Measurements from ENCODE around the gene CSNK2A3. TPM values are rescaled to one million over a fixed set of nuclear protein-coding genes. Genes with fewer than 3 reads are reported as not detected.

CSNK2A3 gene
- total and polyA plus RNA-seq, 7 experiments from 2014 or later: 0.46 to 1.6 (median 0.66) TPM

GRCh38 chr11:11373934-11374333 lies 20.9 kb upstream of the CSNK2A3 start:
- intact Hi-C loops (cut with micrococcal nuclease): no loop called here
- Mint-ChIP-seq H3K36me3 (peaks cover 0 to 4% (median 0%) of the 10 kb centered on the region in 5 donors), H3K27me3 (peaks cover 0 to 30% (median 6%) of the 10 kb centered on the region in 5 donors), H3K4me3 (no peak overlapping the region), H3K4me1 (no peaks in the 10 kb centered on the region), H3K9me3 (peaks cover 0 to 4% (median 0%) of the 10 kb centered on the region in 11 donors), H3K27ac (no peak overlapping the region)
- ATAC-seq (no peak), DNase-seq (no peak)
- Histone ChIP-seq H3K4me1 (ENCODE audit: control insufficient read depth in 2 of 2, insufficient read depth in 2 of 2, low read length in 2 of 2) (no peaks in the 10 kb centered on the region), H3K9me3 (ENCODE audit: control insufficient read depth in 2 of 3, low read length in 3 of 3) (no peaks in the 10 kb centered on the region), H3K27me3 (ENCODE audit: control insufficient read depth in 2 of 2, insufficient read depth in 2 of 2, low read length in 2 of 2) (no peaks in the 10 kb centered on the region), H3K4me3 (ENCODE audit: low read length) (no peak overlapping the region), H3K27ac (ENCODE audit: low read depth, low read length) (no peak overlapping the region), H3K36me3 (ENCODE audit: control insufficient read depth in 2 of 3, insufficient read depth in 3 of 3, low read length in 3 of 3) (no peaks in the 10 kb centered on the region)
- POLR2A ChIA-PET: no interaction called here
- CTCF ChIA-PET: no interaction called here

DNA sequence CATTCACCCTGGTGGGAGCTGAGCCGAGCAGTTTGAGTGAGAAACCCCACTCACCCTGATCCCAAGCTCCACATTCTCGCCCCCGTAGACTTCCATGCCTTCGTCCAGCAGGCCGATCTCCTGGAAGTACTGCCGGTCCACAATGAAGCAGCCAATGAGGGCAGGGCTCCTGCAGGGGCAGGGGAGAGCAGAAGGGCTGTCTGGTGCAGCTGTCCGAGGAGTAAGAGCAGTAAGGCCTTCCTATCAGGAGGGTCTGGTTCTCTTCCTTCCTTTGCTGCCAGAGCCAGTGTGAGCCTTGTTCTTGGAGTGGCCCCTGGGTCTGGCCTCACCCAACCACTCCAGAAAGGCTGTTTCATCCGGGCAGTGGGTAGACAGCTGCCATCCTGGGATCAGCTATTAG lies 19.4 kb upstream of the CSNK2A3 start:
- peaks cover 0 to 30% (median 9%) of the 10 kb centered on the region in 5 donors for H3K27me3 Mint-ChIP-seq
- DNase-seq (no peak), ATAC-seq (no peak)
- H3K4me1 ChIP-seq (ENCODE audit: control insufficient read depth in 2 of 2, insufficient read depth in 2 of 2, low read length in 2 of 2): no peaks in the 10 kb centered on the region
- peaks cover 0 to 6% (median 0%) of the 10 kb centered on the region in 5 donors for H3K36me3 Mint-ChIP-seq
- CTCF ChIA-PET: no interaction called here
- H3K9me3 ChIP-seq (ENCODE audit: control insufficient read depth in 2 of 3, low read length in 3 of 3): no peaks in the 10 kb centered on the region
- H3K9me3 Mint-ChIP-seq: peaks cover 0 to 14% (median 6%) of the 10 kb centered on the region in 11 donors
- H3K4me3 Mint-ChIP-seq: no peak overlapping the region
- H3K4me3 ChIP-seq (ENCODE audit: low read length): no peak overlapping the region
- intact Hi-C loops (cut with micrococcal nuclease): no loop called here
- H3K27ac ChIP-seq (ENCODE audit: low read depth, low read length): no peak overlapping the region
- no peak overlapping the region for H3K27ac Mint-ChIP-seq
- no peaks in the 10 kb centered on the region for H3K27me3 ChIP-seq (ENCODE audit: control insufficient read depth in 2 of 2, insufficient read depth in 2 of 2, low read length in 2 of 2)
- H3K4me1 Mint-ChIP-seq: no peaks in the 10 kb centered on the region
- H3K36me3 ChIP-seq (ENCODE audit: control insufficient read depth in 2 of 3, insufficient read depth in 3 of 3, low read length in 3 of 3): no peaks in the 10 kb centered on the region
- POLR2A ChIA-PET: no interaction called here

GRCh38 chr11:11370962-11371303 lies 17.9 kb upstream of the CSNK2A3 start:
- no peaks in the 10 kb centered on the region for H3K4me1 Mint-ChIP-seq
- H3K27me3 ChIP-seq (ENCODE audit: control insufficient read depth in 2 of 2, insufficient read depth in 2 of 2, low read length in 2 of 2): no peaks in the 10 kb centered on the region
- no peak for DNase-seq
- H3K27ac ChIP-seq (ENCODE audit: low read depth, low read length): no peak overlapping the region
- no peak overlapping the region for H3K4me3 Mint-ChIP-seq
- H3K36me3 Mint-ChIP-seq: peaks cover 0 to 6% (median 0%) of the 10 kb centered on the region in 5 donors
- no peak overlapping the region for H3K4me3 ChIP-seq (ENCODE audit: low read length)
- no peaks in the 10 kb centered on the region for H3K4me1 ChIP-seq (ENCODE audit: control insufficient read depth in 2 of 2, insufficient read depth in 2 of 2, low read length in 2 of 2)
- H3K9me3 Mint-ChIP-seq: peaks cover 0 to 19% (median 6%) of the 10 kb centered on the region in 11 donors
- no peak for ATAC-seq
- no peak overlapping the region for H3K27ac Mint-ChIP-seq
- H3K27me3 Mint-ChIP-seq: peaks cover 0 to 30% (median 10%) of the 10 kb centered on the region in 5 donors
- ChIA-PET CTCF (no interaction called here), POLR2A (no interaction called here)
- H3K9me3 ChIP-seq (ENCODE audit: control insufficient read depth in 2 of 3, low read length in 3 of 3): no peaks in the 10 kb centered on the region
- intact Hi-C loops (cut with micrococcal nuclease): no loop called here
- H3K36me3 ChIP-seq (ENCODE audit: control insufficient read depth in 2 of 3, insufficient read depth in 3 of 3, low read length in 3 of 3): no peaks in the 10 kb centered on the region

- H3K4me3 ChIP-seq (ENCODE audit: low read length): no peak overlapping the region
- no peak overlapping the region for H3K27ac ChIP-seq (ENCODE audit: low read depth, low read length)
- peaks cover 0 to 30% (median 10%) of the 10 kb centered on the region in 5 donors for H3K27me3 Mint-ChIP-seq
These were observed 17.4 kb upstream of the CSNK2A3 start for GRCh38 chr11:11370255-11370961.

GRCh38 chr11:11366793-11367192 lies 13.7 kb upstream of the CSNK2A3 start:
- Histone ChIP-seq H3K4me3 (ENCODE audit: low read length) (no peak overlapping the region), H3K9me3 (ENCODE audit: control insufficient read depth in 2 of 3, low read length in 3 of 3) (no peaks in the 10 kb centered on the region), H3K36me3 (ENCODE audit: control insufficient read depth in 2 of 3, insufficient read depth in 3 of 3, low read length in 3 of 3) (no peaks in the 10 kb centered on the region), H3K4me1 (ENCODE audit: control insufficient read depth in 2 of 2, insufficient read depth in 2 of 2, low read length in 2 of 2) (no peaks in the 10 kb centered on the region), H3K27ac (ENCODE audit: low read depth, low read length) (no peak overlapping the region), H3K27me3 (ENCODE audit: control insufficient read depth in 2 of 2, insufficient read depth in 2 of 2, low read length in 2 of 2) (no peaks in the 10 kb centered on the region)
- ChIA-PET CTCF (interaction anchor here (0.7 kb wide), 1 partner anchor 298 kb away, joined by 3 read pairs; no protein-coding TSS in a partner anchor), POLR2A (no interaction called here)
- H3K4me1 Mint-ChIP-seq: no peaks in the 10 kb centered on the region
- ATAC-seq: no peak
- H3K36me3 Mint-ChIP-seq: peaks cover 0 to 6% (median 0%) of the 10 kb centered on the region in 5 donors
- H3K27ac Mint-ChIP-seq: no peak overlapping the region
- H3K4me3 Mint-ChIP-seq: no peak overlapping the region
- peaks cover 0 to 19% (median 6%) of the 10 kb centered on the region in 11 donors for H3K9me3 Mint-ChIP-seq
- H3K27me3 Mint-ChIP-seq: peaks cover 3 to 33% (median 10%) of the 10 kb centered on the region in 5 donors
- intact Hi-C loops (cut with micrococcal nuclease): no loop called here
- no peak for DNase-seq

More at GRCh38 chr11:11370255-11370961, 17.4 kb upstream of the CSNK2A3 start:
- Mint-ChIP-seq H3K4me3 (no peak overlapping the region), H3K4me1 (no peaks in the 10 kb centered on the region), H3K36me3 (peaks cover 0 to 6% (median 0%) of the 10 kb centered on the region in 5 donors), H3K27ac (no peak overlapping the region), H3K9me3 (peaks cover 0 to 19% (median 7%) of the 10 kb centered on the region in 11 donors)
- H3K9me3 ChIP-seq (ENCODE audit: control insufficient read depth in 2 of 3, low read length in 3 of 3): no peaks in the 10 kb centered on the region
- CTCF ChIA-PET: no interaction called here
- intact Hi-C loops (cut with micrococcal nuclease): no loop called here
- H3K36me3 ChIP-seq (ENCODE audit: control insufficient read depth in 2 of 3, insufficient read depth in 3 of 3, low read length in 3 of 3): no peaks in the 10 kb centered on the region
- no peaks in the 10 kb centered on the region for H3K4me1 ChIP-seq (ENCODE audit: control insufficient read depth in 2 of 2, insufficient read depth in 2 of 2, low read length in 2 of 2)
- ATAC-seq: no peak
- no peak for DNase-seq
- POLR2A ChIA-PET: no interaction called here
- no peaks in the 10 kb centered on the region for H3K27me3 ChIP-seq (ENCODE audit: control insufficient read depth in 2 of 2, insufficient read depth in 2 of 2, low read length in 2 of 2)

DNA sequence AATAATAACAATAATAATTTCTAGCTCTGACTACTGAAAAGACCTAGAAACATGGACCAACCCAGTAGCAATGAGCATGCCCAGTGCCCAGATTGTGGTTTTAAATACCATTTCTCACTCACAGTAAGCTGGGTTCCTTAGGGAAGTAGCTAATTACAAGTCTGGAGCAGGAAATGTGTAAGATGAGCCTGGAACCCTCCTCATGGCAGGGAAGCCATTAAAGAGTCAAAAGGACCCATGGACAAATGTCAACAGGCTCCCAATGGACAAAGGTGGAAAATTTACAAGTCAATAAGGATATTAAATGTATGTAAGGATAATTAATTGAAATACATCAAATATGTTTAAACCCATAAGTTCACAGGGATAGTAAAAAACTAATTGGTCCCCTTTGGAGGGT lies 10.6 kb upstream of the CSNK2A3 start:
- intact Hi-C loops (cut with micrococcal nuclease): no loop called here
- H3K4me1 Mint-ChIP-seq: no peaks in the 10 kb centered on the region
- no peaks in the 10 kb centered on the region for H3K4me1 ChIP-seq (ENCODE audit: control insufficient read depth in 2 of 2, insufficient read depth in 2 of 2, low read length in 2 of 2)
- ATAC-seq: no peak
- ChIA-PET POLR2A (no interaction called here), CTCF (no interaction called here)
- DNase-seq: no peak
- peaks cover 0 to 17% (median 4%) of the 10 kb centered on the region in 11 donors for H3K9me3 Mint-ChIP-seq
- H3K36me3 Mint-ChIP-seq: no peaks in the 10 kb centered on the region
- no peaks in the 10 kb centered on the region for H3K36me3 ChIP-seq (ENCODE audit: control insufficient read depth in 2 of 3, insufficient read depth in 3 of 3, low read length in 3 of 3)
- H3K27me3 ChIP-seq (ENCODE audit: control insufficient read depth in 2 of 2, insufficient read depth in 2 of 2, low read length in 2 of 2): no peaks in the 10 kb centered on the region
- H3K4me3 ChIP-seq (ENCODE audit: low read length): no peak overlapping the region
- no peak overlapping the region for H3K27ac Mint-ChIP-seq
- no peak overlapping the region for H3K4me3 Mint-ChIP-seq
- no peaks in the 10 kb centered on the region for H3K9me3 ChIP-seq (ENCODE audit: control insufficient read depth in 2 of 3, low read length in 3 of 3)
- peaks cover 3 to 33% (median 15%) of the 10 kb centered on the region in 5 donors for H3K27me3 Mint-ChIP-seq
- no peak overlapping the region for H3K27ac ChIP-seq (ENCODE audit: low read depth, low read length)

- Mint-ChIP-seq H3K27ac (no peak overlapping the region), H3K9me3 (peaks cover 0 to 1% (median 0%) of the 10 kb centered on the region in 11 donors), H3K36me3 (no peaks in the 10 kb centered on the region), H3K27me3 (peaks cover 6 to 44% (median 23%) of the 10 kb centered on the region in 5 donors), H3K4me1 (no peaks in the 10 kb centered on the region), H3K4me3 (no peak overlapping the region)
- no peaks in the 10 kb centered on the region for H3K9me3 ChIP-seq (ENCODE audit: control insufficient read depth in 2 of 3, low read length in 3 of 3)
- ChIA-PET POLR2A (no interaction called here), CTCF (no interaction called here)
- H3K27me3 ChIP-seq (ENCODE audit: control insufficient read depth in 2 of 2, insufficient read depth in 2 of 2, low read length in 2 of 2): no peaks in the 10 kb centered on the region
- no peak overlapping the region for H3K27ac ChIP-seq (ENCODE audit: low read depth, low read length)
- intact Hi-C loops (cut with micrococcal nuclease): no loop called here
- no peak for DNase-seq
- H3K4me1 ChIP-seq (ENCODE audit: control insufficient read depth in 2 of 2, insufficient read depth in 2 of 2, low read length in 2 of 2): no peaks in the 10 kb centered on the region
- H3K4me3 ChIP-seq (ENCODE audit: low read length): no peak overlapping the region
- H3K36me3 ChIP-seq (ENCODE audit: control insufficient read depth in 2 of 3, insufficient read depth in 3 of 3, low read length in 3 of 3): no peaks in the 10 kb centered on the region
- ATAC-seq: no peak
These were observed 6.6 kb upstream of the CSNK2A3 start for GRCh38 chr11:11359611-11360010.
